Kidney glomerular epithelial cell (primary cell): ENCODE results near the gene NACAD.
A peak's percentile ranks its signal among the peaks of the same experiment; 100 is the strongest.
"Not testable (repeated sequence)": the region's sequence is repeated elsewhere in the genome, so short reads cannot be mapped to it uniquely, and the experiment has no call there.

Source experiments
- DNase-seq: peaks from one replicate; lab custom pipeline; 2025; lab: John Stamatoyannopoulos, UW

NACAD gene

DNA sequence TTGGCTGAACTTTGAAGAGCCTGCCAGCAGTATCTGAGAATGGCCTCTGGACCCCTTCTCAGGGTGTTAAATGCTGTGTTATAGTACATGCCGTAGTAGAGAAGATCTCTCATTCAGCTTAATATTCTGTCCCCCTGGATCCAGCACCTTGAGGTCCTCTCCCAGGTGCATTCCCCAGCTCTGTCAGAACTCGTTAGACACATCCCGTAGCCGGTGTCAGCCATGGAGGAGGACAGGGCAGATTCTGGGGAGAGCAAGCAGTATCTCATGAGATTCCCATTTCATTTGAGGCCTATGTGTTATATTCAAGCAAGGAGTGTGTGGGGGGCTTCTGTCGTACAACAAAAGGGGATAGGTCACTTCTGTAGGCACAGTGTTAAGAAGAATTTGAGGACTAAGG, 34.8 kb downstream of the NACAD start:
- DNase-seq, result no peak

DNA sequence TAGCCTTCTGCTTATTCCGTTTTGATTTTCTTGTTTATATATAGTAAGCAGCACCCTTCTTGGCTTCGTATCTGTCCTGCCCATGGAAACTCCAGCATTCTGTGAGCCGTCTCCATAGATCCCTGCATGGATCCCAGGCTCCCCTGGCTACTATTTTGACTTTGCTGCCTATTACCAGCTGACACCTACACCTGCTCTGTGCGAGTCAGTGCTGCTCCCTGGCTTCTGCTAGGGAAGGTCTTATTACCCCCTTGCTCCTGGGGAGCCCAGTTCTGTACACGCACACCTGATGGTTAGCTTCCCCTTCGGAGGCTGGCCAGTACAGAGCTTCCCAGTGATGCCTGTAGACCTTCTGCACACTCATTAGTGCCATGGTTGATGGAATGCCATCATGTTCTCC, 35.4 kb downstream of the NACAD start:
- no peak for DNase-seq

DNA sequence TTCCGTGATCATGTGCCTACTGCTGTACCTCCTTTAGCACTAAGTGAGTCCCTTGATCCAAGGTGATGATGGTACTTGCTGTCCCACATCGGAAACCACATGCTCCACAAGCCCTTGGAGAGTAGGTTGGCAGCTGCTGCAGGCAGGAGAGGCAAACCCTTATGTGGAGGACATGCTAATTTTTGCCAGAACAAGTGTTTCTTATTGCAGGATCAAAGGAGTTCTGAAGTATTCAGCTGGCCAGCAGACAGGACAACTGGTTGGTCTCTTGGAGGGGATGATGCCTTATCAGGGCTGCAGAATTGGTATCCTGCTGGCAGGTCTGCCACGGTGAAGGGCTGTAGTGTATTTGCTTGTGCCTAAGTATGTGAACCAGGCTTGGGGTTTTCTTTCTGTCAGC, 36.8 kb downstream of the NACAD start:
- DNase-seq, result no peak

DNA sequence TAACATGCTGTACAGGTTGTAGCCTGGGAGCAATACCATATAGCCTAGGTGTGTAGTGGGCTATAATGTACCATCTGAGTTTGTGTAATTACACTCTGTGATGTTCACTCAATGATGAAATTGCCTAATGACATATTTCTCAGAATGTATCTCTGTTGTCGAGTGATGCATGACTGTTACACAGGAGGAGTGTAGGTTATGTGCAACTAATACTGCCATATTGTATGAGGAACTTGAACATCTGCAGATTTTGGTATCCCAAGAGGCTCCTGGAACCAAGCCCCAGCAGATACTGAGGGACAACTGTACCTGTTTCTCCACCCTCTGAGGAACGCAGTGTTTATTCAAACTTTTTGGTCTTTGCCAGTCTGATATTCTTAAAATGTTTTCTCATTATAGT, 38.6 kb downstream of the NACAD start:
- DNase-seq, result no peak

DNA sequence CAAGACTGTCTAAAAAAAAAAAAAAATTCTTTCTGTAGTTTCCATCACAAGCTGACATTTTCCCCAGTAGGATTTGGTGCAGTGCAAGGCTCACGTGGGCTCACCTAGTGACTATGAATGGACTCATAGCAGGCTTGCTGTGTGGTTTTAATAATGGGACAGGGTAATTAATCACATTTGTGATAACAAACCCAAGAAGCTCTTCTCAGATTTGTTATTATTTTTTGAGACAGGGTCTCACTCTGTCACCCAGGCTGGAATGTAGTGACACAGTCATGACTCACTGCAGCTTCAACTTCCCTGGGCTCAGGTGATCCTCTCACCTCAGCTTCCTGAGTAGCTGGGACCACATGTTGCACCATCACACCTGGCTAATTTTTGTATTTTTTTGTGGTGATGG, 40.0 kb downstream of the NACAD start:
- no peak for DNase-seq

DNA sequence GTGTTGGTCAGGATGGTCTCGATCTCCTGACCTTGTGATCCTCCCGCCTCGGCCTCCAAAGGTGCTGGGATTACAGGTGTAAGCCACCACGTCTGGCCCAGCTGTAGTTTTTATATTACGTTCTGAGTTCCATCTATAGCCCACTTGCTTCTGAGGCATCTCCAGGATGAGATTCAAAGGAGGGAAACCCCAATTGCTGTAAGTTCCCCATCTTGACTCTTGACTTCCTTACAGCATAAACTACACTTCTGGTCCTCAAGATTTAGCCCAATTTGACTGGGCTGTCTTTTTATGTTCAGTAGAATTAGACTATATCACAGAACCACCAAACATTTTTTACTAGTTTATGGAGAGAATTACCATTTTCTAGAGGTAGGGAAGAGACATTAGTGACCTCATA, 44.4 kb downstream of the NACAD start:
- DNase-seq, result no peak

DNA sequence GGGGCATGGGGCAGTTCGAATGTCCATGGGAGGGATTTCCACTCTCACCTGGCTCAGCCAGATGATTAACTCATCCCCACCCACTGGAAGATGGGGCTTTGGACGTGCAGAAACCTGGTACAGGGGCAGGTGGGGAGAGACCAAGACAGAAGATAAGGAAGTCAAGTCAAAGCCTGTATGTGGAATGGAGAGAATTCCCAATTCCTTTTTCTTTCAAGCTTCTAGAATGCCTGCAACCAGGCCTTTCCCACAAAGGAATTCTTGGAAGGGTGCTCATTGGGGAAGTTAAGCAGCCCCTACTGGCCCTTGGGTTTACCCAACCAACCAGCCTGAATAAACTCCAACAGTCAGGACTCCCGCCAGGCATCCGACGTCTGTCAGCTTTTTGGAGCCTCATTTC, 49.7 kb downstream of the NACAD start:
- no peak for DNase-seq

DNA sequence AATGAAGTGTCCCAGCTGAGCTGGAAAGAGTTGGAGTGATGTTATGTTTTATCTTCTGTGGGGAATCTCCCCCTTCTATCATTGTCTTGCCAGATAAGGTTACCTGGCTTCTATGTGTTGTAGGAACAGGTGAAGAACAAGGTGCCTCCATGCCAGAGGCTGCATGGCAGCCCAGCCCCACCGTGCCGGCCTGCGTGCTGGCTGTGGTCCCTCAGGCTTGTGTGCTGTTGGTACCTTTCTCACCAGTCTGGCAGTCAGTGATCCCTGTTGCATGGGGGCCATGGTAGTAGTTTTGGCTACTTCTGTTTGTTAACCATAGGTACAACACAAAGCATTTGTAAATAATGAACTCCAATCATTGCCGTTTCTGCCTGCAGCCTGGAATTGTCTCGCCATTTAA, 50.9 kb downstream of the NACAD start:
- no peak for DNase-seq

DNA sequence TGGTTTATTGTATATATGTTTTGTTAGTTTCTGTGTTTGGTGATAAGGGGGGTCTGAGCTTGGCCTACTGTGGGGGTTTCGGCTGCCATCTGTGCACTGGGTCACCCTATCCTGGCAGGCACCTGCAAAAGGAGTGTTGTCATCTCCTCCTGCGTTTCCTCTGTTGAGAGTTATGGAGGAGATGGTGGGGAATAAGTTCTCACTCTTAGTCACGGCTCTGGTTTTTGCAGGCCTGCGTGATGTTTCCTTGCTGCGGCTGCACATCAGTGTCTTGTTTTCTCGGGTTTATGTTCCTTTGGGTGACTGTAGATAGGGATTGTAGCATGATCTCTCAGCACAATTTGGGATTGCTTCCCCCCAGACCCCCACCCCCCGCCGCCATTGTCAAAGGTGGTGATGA, 52.0 kb downstream of the NACAD start:
- DNase-seq, result no peak

DNA sequence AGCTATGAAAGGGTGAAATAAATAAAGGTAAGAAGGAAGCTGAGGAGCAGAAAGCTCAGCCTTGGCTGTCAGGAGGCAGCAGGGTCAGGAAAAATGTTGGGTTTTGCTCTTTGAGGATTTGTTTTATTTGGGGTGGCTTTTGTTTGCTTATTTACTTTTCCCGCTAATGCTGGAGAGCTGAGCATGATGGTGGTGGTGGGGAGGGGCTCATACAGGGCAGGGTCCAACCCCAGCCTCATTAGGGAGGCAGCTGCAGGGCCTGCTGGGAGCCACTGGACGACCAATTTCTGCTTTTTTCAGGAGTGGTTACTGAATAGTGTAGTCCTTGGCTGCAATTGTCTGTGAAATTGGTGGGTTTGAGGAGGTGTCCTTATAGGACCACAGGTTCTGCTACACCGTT, 52.5 kb downstream of the NACAD start:
- no peak for DNase-seq

DNA sequence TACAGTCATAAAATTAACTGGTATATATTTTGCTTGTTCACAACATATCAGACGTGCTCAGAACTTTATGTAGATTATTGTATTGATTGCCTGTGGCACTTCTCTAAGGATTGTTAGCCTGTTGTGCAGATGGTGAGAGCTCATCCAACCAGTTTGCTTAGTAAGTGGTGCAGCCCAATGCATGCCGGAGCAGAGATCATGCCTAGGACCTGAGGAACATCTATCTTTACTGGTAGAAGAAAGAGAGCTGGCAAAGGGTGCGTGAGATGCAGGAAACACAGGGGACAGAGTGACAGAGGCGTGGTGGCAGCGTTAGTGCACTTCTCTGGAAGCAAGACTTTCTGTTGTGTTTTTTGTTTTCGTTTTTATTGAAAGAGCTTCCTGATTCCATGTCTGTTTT, 52.9 kb downstream of the NACAD start:
- no peak for DNase-seq

DNA sequence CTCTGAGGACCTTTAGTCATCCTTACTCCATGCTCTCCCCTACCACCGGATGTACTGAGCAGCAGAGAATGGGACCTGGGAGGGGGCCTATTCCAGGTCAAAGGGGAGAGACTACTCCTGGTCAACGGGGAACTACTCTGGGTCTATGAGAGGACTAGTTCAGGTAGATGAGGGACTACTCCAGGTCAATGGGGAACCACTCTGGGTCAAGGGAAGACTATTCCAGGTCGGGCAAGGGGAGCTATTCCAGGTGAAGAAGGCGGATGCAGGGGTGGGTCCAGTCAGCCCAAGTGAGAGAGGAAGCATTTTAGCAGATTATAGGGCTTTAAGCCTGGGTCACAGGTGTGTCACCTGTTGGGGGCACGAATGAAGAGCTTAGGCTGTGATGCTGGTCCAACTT, 53.4 kb downstream of the NACAD start:
- no peak for DNase-seq

DNA sequence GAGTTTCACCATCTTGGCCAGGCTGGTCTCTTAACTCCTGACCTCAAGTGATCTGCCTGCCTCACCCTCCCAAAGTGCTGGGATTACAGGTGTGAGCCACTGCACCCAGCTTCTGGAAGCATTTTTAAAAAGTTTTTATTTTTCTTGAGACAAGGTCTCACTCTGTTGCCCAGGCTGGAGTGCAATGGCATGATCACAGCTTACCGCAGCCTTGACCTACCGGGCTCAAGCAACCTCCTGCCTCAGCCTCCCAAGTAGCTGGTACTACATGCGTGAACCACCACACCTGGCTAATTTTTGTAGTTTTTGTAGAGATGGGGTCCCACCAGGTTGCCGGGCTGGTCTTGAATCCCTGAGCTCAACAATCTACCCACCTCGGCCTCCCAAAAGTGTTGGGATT, 54.1 kb downstream of the NACAD start:
- not testable (repeated sequence) for DNase-seq

DNA sequence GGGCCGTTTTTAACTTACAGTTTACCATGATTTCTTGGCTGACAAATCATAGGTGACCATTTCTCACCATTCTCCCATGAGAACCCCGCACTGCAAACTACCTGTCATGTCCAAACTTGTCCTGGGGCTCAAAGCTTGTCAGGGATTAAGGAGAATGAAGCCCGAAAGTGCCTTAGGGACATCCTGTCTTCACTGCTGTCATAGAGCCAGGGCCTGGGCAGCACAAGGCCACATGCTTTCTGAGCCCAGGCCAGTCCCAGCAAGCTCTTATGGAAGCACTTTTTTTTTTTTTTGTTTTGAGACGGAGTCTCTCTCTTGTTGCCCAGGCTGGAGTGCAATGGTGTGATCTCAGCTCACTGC, 54.9 kb downstream of the NACAD start:
- DNase-seq, result no peak

DNA sequence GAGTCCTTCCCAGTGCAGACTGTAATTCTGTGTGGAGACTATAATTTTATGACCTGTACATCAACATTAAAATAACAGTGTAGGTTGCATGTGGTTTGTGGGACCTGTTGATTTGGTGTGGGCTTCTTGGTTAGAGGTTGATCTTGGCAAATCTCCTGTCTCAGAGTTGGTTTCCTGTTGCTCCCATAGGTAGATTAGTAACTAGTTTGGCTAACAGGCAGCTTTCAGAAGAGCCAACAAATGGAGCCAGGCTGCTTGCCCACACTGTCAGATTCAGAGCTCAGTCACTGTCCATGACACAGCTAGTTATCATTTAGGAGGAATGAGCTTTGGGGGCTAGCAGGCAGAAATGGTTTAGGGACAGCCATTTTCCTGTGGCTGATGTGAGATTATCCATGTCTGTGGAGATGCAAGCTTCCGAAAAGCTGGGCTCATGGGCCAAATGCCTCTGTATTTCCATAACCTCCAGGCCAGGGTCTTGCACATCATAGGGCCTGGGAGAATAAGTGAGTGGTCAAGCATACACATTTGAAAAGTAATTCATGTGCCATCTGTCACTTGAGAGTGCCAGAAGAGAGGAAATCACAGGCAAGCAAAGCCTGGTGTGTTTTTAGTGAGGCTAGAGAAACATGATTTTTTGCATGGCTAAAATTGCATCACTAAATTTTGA, 55.4 kb downstream of the NACAD start:
- peak; percentile 47 for DNase-seq

DNA sequence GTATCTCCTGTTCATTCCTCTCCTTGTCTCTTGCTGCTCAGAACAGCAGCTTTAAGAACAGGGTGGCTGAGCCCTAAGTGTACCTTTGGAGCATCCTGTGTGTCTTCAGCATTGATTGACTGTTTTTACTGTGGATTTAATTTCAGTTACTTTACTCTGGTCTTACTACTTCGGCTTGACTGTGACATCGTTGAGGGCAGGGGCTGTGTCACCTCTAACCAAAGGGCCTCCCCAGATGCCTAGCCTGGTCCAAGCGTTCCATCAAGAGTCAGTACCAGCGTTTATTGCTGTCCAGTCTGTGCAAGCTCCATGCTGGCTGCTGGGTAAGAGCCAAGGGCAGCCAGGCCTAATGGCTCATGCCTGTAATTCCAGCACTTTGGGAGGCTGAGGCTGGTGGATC, 56.3 kb downstream of the NACAD start:
- no peak for DNase-seq

DNA sequence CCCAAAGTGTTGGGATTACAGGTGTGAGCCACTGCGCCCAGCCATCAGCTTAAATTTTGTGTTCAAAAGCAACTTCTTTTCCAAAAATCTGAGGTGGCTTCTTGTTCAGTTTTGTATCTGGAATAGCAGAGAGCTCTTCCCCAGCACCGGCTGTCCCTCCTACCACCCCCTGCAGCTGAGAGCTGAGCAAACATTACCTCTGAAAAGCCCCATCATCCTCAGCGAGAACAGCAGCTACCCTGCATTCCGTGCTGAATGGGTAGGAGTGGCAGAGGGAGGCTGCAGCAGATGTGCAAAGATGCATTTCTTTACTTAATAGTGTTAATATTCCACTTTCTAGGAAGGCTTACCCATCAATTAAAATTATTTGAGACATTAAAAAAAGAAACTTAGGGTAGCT, 56.9 kb downstream of the NACAD start:
- no peak for DNase-seq
